GM13977 (cell line): Measurements from ENCODE around the gene ZNF512.

ENCODE experiments used
- DNase-seq: peaks from one replicate; pipeline ENCODE4 v3.0.0; 2012; ENCODE audit warnings: low spot score
- CTCF ChIP-seq: IDR thresholded peaks from 2 replicates; pipeline ENCODE4 v1.5.1; 2012; ENCODE audit warnings: mild to moderate bottlenecking, control low read depth; ENCODE audit not compliant: insufficient read depth; ENCODE audit errors: extremely low read depth, missing control alignments
- in situ Hi-C: fragments of 300-500 bp; cut with MboI; formaldehyde crosslinking; loops from one replicate; pipeline ENCODE4 v1.12.0; 2022; ENCODE audit warnings: low sequenced_read_pairs, low pct_unique_long_range_greater_than_20kb, mixed read lengths, inconsistent platforms; ENCODE audit not compliant: unreplicated experiment

ZNF512 gene

GRCh38 chr2:27636766-27637165, 53.9 kb downstream of the ZNF512 start:
- no peak for DNase-seq
- in situ Hi-C loops = no loop called here
- TF ChIP-seq CTCF = no peak

GRCh38 chr2:27638037-27638637, 55.3 kb downstream of the ZNF512 start:
- TF ChIP-seq CTCF = no peak
- in situ Hi-C loops = no loop called here
- DNase-seq = no peak

- DNase-seq = no peak
- TF ChIP-seq CTCF = no peak
- in situ Hi-C loops = no loop called here
Measured at GRCh38 chr2:27638709-27639108, 55.9 kb downstream of the ZNF512 start.

GRCh38 chr2:27640722-27641245, 57.9 kb downstream of the ZNF512 start:
- DNase-seq = no peak
- no peak for TF ChIP-seq CTCF
- in situ Hi-C loops = no loop called here

GRCh38 chr2:27645197-27645596, 62.4 kb downstream of the ZNF512 start:
- in situ Hi-C loops = no loop called here
- no peak for TF ChIP-seq CTCF
- no peak for DNase-seq

- in situ Hi-C loops = no loop called here
- no peak for DNase-seq
- no peak for TF ChIP-seq CTCF
Measured at GRCh38 chr2:27647289-27647688, 64.4 kb downstream of the ZNF512 start.
